K562 (cell line): Measurements from ENCODE around the gene SPECC1L.
A peak's percentile ranks its signal among the peaks of the same experiment; 100 is the strongest.

Source experiments
- FOXM1 ChIP-seq, 2 experiments: fragments of 450-650 bp in 1 of 2; sonication (generic) in 1 of 2; formaldehyde crosslinking in 1 of 2; IDR thresholded peaks; 2 replicates each; pipeline versions ENCODE4 v1.6.1 to v1.9.0; 2017 to 2022; ENCODE audit warnings: low read depth in 2 of 2, mild to moderate bottlenecking in 2 of 2, missing genetic modification reagents in 1 of 2, moderate library complexity in 1 of 2
- HDGF ChIP-seq: fragments of 450-650 bp; IDR thresholded peaks from 2 replicates; pipeline ENCODE4 v1.6.1; 2016
- KDM1A ChIP-seq, 2 experiments: fragments of 450-650 bp; IDR thresholded peaks; 2 replicates each; pipeline ENCODE4 v1.6.1; 2016; ENCODE audit warnings: mild to moderate bottlenecking in 2 of 2
- POLR2A ChIP-seq: fragments of 450-650 bp; conservative IDR thresholded peaks from 2 replicates; pipeline ENCODE4 v1.6.1; 2016
- RFX5 ChIP-seq: IDR thresholded peaks from 2 replicates; pipeline ENCODE4 v1.6.1; 2011; ENCODE audit warnings: low read depth, mild to moderate bottlenecking, improper control_type of control experiment, low read length
- SETDB1 ChIP-seq: IDR thresholded peaks from one replicate; pipeline ENCODE4 v1.6.1; 2012; ENCODE audit warnings: low read length, control low read depth, inconsistent platforms
- YY1 ChIP-seq, 3 experiments: IDR thresholded peaks; 2 replicates each; pipeline ENCODE4 v1.6.1; 2011; ENCODE audit warnings: low read length in 2 of 3, mild to moderate bottlenecking in 2 of 3, moderate library complexity in 2 of 3, borderline replicate concordance in 1 of 3, control low read depth in 1 of 3, low read depth in 1 of 3; ENCODE audit not compliant: insufficient read depth in 3 of 3, insufficient replicate concordance in 2 of 3, control insufficient read depth in 1 of 3, insufficient read length in 1 of 3; ENCODE audit errors: extremely low read depth in 1 of 3
- ZKSCAN8 ChIP-seq: fragments of 200-800 bp; sonication (Bioruptor generic); IDR thresholded peaks from 2 replicates; pipeline ENCODE4 v1.6.1; 2016; ENCODE audit warnings: missing genetic modification characterization, missing compliant biosample characterization
- ZNF140 ChIP-seq: fragments of 250-450 bp; sonication (Bioruptor Pico); IDR thresholded peaks from 2 replicates; pipeline ENCODE4 v1.8.0; 2021; ENCODE audit warnings: moderate library complexity, mild to moderate bottlenecking, inconsistent platforms
- TF ChIP-seq, protein P1 (sequence below): sonication (generic); formaldehyde crosslinking; IDR thresholded peaks from 2 replicates; pipeline ENCODE4 v1.8.0; 2023; ENCODE audit warnings: mild to moderate bottlenecking, missing genetic modification reagents
- TF ChIP-seq, protein P2 (sequence below): sonication (generic); formaldehyde crosslinking; IDR thresholded peaks from 2 replicates; pipeline ENCODE4 v1.8.1; 2023; ENCODE audit warnings: mild to moderate bottlenecking, missing genetic modification reagents
- TF ChIP-seq, protein P3 (sequence below), 3 experiments: IDR thresholded peaks in 2 of 3; conservative IDR thresholded peaks in 1 of 3; 2 replicates each; pipeline ENCODE4 v1.5.1; 2011 to 2012; ENCODE audit warnings: low read length in 3 of 3, mild to moderate bottlenecking in 3 of 3, control low read depth in 2 of 3, improper control_type of control experiment in 1 of 3, inconsistent platforms in 1 of 3, low read depth in 1 of 3, mixed read lengths in 1 of 3, moderate library complexity in 1 of 3; ENCODE audit not compliant: insufficient read depth in 2 of 3
- TF ChIP-seq, protein P4 (sequence below): sonication (generic); formaldehyde crosslinking; IDR thresholded peaks from 2 replicates; pipeline ENCODE4 v1.8.1; 2023; ENCODE audit warnings: missing genetic modification reagents, mild to moderate bottlenecking, borderline replicate concordance
- TF ChIP-seq, protein P5 (sequence below): fragments of 250-450 bp; sonication (Bioruptor Pico); IDR thresholded peaks from 2 replicates; pipeline ENCODE4 v1.8.0; 2022; ENCODE audit warnings: inconsistent platforms

DNA sequence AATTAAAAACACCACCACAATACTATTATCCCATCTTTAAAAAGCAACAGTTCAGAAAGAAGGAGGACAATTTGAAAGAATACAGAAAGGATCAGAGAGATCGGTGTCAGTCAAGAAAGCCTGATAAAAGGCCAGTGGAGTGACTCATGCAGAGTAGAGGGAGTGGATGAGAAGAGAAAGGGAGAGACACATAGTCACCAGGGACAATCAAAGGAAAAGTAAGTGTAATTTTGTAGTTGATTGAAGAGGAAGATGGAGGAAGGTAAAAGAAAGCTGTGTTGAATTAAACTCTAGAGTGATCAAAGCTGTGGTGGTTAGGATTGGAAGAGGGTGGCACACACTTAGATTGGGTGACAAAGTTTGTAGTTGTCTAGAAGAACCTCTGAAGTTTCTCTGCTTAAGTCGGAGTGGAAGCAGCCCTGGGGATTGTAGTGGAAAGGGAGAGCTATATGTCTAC lies 14.1 kb downstream of the SPECC1L start:
- TF ChIP-seq POLR2A (no peak), HDGF (no peak), ZNF140 (CRISPR knock-in tag) (no peak), KDM1A (IDR thresholded peaks at IDR 0.05) (no peak), YY1 (IDR thresholded peaks at IDR 0.05; ENCODE audit: borderline replicate concordance in 1 of 3, control insufficient read depth in 1 of 3, extremely low read depth in 1 of 3, insufficient read depth in 3 of 3, insufficient read length in 1 of 3, insufficient replicate concordance in 2 of 3, low read depth in 1 of 3, low read length in 2 of 3) (no peak), ZKSCAN8 (no peak), SETDB1 (no peak), FOXM1 (IDR thresholded peaks at IDR 0.05; ENCODE audit: low read depth) (peak; percentile 68), FOXM1 (CRISPR knock-in tag; IDR thresholded peaks at IDR 0.05; ENCODE audit: low read depth) (no peak), RFX5 (no peak)
- TF ChIP-seq, protein P1, sequence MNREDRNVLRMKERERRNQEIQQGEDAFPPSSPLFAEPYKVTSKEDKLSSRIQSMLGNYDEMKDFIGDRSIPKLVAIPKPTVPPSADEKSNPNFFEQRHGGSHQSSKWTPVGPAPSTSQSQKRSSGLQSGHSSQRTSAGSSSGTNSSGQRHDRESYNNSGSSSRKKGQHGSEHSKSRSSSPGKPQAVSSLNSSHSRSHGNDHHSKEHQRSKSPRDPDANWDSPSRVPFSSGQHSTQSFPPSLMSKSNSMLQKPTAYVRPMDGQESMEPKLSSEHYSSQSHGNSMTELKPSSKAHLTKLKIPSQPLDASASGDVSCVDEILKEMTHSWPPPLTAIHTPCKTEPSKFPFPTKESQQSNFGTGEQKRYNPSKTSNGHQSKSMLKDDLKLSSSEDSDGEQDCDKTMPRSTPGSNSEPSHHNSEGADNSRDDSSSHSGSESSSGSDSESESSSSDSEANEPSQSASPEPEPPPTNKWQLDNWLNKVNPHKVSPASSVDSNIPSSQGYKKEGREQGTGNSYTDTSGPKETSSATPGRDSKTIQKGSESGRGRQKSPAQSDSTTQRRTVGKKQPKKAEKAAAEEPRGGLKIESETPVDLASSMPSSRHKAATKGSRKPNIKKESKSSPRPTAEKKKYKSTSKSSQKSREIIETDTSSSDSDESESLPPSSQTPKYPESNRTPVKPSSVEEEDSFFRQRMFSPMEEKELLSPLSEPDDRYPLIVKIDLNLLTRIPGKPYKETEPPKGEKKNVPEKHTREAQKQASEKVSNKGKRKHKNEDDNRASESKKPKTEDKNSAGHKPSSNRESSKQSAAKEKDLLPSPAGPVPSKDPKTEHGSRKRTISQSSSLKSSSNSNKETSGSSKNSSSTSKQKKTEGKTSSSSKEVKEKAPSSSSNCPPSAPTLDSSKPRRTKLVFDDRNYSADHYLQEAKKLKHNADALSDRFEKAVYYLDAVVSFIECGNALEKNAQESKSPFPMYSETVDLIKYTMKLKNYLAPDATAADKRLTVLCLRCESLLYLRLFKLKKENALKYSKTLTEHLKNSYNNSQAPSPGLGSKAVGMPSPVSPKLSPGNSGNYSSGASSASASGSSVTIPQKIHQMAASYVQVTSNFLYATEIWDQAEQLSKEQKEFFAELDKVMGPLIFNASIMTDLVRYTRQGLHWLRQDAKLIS (CRISPR knock-in tag): no peak
- TF ChIP-seq, protein P2, sequence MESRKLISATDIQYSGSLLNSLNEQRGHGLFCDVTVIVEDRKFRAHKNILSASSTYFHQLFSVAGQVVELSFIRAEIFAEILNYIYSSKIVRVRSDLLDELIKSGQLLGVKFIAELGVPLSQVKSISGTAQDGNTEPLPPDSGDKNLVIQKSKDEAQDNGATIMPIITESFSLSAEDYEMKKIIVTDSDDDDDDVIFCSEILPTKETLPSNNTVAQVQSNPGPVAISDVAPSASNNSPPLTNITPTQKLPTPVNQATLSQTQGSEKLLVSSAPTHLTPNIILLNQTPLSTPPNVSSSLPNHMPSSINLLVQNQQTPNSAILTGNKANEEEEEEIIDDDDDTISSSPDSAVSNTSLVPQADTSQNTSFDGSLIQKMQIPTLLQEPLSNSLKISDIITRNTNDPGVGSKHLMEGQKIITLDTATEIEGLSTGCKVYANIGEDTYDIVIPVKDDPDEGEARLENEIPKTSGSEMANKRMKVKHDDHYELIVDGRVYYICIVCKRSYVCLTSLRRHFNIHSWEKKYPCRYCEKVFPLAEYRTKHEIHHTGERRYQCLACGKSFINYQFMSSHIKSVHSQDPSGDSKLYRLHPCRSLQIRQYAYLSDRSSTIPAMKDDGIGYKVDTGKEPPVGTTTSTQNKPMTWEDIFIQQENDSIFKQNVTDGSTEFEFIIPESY (CRISPR knock-in tag): no peak
- TF ChIP-seq, protein P3, sequence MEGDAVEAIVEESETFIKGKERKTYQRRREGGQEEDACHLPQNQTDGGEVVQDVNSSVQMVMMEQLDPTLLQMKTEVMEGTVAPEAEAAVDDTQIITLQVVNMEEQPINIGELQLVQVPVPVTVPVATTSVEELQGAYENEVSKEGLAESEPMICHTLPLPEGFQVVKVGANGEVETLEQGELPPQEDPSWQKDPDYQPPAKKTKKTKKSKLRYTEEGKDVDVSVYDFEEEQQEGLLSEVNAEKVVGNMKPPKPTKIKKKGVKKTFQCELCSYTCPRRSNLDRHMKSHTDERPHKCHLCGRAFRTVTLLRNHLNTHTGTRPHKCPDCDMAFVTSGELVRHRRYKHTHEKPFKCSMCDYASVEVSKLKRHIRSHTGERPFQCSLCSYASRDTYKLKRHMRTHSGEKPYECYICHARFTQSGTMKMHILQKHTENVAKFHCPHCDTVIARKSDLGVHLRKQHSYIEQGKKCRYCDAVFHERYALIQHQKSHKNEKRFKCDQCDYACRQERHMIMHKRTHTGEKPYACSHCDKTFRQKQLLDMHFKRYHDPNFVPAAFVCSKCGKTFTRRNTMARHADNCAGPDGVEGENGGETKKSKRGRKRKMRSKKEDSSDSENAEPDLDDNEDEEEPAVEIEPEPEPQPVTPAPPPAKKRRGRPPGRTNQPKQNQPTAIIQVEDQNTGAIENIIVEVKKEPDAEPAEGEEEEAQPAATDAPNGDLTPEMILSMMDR (IDR thresholded peaks at IDR 0.05 in 2 of 3, conservative IDR thresholded peaks at IDR 0.05 in 1 of 3; ENCODE audit: insufficient read depth in 2 of 3, low read depth in 1 of 3, low read length in 3 of 3): no peak
- TF ChIP-seq, protein P4, sequence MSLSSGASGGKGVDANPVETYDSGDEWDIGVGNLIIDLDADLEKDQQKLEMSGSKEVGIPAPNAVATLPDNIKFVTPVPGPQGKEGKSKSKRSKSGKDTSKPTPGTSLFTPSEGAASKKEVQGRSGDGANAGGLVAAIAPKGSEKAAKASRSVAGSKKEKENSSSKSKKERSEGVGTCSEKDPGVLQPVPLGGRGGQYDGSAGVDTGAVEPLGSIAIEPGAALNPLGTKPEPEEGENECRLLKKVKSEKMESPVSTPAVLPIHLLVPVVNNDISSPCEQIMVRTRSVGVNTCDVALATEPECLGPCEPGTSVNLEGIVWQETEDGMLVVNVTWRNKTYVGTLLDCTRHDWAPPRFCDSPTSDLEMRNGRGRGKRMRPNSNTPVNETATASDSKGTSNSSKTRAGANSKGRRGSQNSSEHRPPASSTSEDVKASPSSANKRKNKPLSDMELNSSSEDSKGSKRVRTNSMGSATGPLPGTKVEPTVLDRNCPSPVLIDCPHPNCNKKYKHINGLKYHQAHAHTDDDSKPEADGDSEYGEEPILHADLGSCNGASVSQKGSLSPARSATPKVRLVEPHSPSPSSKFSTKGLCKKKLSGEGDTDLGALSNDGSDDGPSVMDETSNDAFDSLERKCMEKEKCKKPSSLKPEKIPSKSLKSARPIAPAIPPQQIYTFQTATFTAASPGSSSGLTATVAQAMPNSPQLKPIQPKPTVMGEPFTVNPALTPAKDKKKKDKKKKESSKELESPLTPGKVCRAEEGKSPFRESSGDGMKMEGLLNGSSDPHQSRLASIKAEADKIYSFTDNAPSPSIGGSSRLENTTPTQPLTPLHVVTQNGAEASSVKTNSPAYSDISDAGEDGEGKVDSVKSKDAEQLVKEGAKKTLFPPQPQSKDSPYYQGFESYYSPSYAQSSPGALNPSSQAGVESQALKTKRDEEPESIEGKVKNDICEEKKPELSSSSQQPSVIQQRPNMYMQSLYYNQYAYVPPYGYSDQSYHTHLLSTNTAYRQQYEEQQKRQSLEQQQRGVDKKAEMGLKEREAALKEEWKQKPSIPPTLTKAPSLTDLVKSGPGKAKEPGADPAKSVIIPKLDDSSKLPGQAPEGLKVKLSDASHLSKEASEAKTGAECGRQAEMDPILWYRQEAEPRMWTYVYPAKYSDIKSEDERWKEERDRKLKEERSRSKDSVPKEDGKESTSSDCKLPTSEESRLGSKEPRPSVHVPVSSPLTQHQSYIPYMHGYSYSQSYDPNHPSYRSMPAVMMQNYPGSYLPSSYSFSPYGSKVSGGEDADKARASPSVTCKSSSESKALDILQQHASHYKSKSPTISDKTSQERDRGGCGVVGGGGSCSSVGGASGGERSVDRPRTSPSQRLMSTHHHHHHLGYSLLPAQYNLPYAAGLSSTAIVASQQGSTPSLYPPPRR (CRISPR knock-in tag): no peak
- TF ChIP-seq, protein P5, sequence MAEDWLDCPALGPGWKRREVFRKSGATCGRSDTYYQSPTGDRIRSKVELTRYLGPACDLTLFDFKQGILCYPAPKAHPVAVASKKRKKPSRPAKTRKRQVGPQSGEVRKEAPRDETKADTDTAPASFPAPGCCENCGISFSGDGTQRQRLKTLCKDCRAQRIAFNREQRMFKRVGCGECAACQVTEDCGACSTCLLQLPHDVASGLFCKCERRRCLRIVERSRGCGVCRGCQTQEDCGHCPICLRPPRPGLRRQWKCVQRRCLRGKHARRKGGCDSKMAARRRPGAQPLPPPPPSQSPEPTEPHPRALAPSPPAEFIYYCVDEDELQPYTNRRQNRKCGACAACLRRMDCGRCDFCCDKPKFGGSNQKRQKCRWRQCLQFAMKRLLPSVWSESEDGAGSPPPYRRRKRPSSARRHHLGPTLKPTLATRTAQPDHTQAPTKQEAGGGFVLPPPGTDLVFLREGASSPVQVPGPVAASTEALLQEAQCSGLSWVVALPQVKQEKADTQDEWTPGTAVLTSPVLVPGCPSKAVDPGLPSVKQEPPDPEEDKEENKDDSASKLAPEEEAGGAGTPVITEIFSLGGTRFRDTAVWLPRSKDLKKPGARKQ (CRISPR knock-in tag): no peak
